Activated naive CD4-positive, alpha-beta T cell treated with anti-CD3 and anti-CD28 coated beads, Interleukin-2, amount 50 U/mL, for 24 hours (primary cell): ENCODE data around the gene GALNT10.

Experiments used
- H3K27ac Mint-ChIP-seq: one replicate; pipeline ENCODE4 v1.8.0; 2021; ENCODE audit warnings: mild to moderate bottlenecking, mixed read lengths
- H3K27me3 Mint-ChIP-seq: one replicate; pipeline ENCODE4 v1.8.0; 2021; ENCODE audit warnings: mixed read lengths
- H3K36me3 Mint-ChIP-seq: one replicate; pipeline ENCODE4 v1.8.0; 2021; ENCODE audit warnings: mixed read lengths
- H3K4me1 Mint-ChIP-seq: one replicate; pipeline ENCODE4 v1.8.0; 2021; ENCODE audit warnings: mixed read lengths
- H3K4me3 Mint-ChIP-seq: one replicate; pipeline ENCODE4 v1.8.0; 2021; ENCODE audit warnings: mild to moderate bottlenecking, mixed read lengths
- H3K9me3 Mint-ChIP-seq: one replicate; pipeline ENCODE4 v1.8.0; 2021; ENCODE audit warnings: mixed read lengths

Gene GALNT10

DNA sequence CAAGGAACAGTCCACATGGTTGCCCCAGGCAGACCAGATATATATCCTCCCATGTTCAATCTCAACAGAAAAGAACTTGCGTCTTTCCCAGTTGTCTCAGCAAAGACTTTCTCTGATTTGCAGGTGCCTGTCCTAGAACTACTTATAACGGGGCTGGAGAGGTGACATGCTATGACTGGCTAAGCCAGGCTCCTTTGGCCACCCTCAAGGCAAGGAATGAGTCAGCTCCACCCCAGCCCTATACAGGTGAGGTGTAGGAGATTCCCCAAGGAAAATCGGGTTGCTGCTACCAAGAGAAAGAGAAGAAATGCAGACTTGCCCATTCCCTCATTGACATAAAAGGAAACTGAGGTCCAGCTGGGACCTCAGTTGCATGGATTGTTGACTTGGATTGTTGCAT, 127.4 kb downstream of the GALNT10 start:
- Mint-ChIP-seq H3K4me1 (no peaks in the 10 kb centered on the region), H3K36me3 (peaks cover 11% of the 10 kb centered on the region), H3K4me3 (no peak overlapping the region), H3K9me3 (no peaks in the 10 kb centered on the region), H3K27ac (no peak overlapping the region), H3K27me3 (no peaks in the 10 kb centered on the region)

GRCh38 chr5:154318691-154319090, 128.2 kb downstream of the GALNT10 start:
- Mint-ChIP-seq H3K27ac (no peak overlapping the region), H3K27me3 (no peaks in the 10 kb centered on the region), H3K4me3 (no peak overlapping the region), H3K36me3 (peaks cover 8% of the 10 kb centered on the region), H3K9me3 (no peaks in the 10 kb centered on the region), H3K4me1 (no peaks in the 10 kb centered on the region)

DNA sequence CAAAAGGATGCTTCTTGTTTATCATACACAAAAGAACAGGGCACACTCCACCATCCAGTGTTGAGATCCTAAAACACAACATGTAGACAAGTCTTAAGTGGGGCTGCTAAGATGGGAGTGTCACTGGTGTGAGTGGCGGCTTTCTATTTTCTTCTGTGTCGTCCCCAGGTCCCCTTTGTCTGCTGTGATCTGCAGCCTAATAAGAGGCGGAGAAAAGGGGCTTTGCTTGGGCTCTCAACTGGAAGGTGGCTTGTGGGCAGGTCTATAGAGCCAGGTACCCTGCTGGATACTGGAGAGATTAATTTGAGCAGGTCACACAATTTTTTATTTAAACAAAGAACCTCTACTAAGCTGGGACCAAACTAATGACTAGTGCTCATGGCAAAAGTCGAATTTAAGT, 129.2 kb downstream of the GALNT10 start:
- no peaks in the 10 kb centered on the region for H3K9me3 Mint-ChIP-seq
- H3K36me3 Mint-ChIP-seq: peaks cover 11% of the 10 kb centered on the region
- H3K4me3 Mint-ChIP-seq: no peak overlapping the region
- H3K4me1 Mint-ChIP-seq: no peaks in the 10 kb centered on the region
- H3K27ac Mint-ChIP-seq: no peak overlapping the region
- H3K27me3 Mint-ChIP-seq: no peaks in the 10 kb centered on the region

DNA sequence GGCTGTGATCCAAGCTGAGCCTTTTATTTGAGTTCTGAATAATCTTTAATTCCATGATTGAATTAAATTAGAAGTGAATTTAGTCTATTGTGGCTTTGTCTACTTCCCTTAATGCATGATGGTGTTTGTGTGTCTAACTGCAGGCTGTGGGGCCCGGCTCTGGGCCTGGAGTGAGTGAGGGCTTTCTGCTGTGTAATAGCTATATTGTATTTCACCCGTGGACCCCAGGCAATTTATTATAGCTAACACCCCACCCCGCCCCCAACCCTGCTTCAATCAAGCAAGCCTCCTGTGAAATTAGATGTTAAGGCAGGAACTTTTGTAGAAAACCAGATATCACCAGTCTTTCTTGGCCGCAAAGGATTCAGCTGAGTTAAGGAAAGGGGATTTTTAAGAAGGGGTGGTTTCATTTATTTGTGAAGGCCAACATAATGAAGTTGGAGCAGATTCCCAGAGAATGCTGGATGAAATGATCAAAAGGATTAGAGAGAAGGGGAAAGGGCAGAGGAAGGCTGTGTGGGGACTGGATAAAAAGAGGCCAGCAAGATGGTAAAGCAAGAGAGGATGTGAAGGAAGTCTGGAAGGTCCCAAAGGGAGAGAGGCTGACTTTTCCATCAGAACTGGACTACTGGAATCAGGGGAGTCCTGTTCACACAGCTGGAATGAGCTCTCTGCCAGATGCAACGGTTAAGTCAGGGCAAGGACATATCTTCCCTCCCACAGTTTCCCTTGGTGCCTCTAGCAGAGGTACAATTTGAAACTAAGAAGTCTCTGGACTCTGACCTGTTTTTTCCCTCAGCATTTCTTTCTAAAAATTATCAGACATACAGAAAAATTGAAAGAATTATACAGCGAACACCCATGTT, 129.9 kb downstream of the GALNT10 start:
- Mint-ChIP-seq H3K9me3 (no peaks in the 10 kb centered on the region), H3K4me3 (no peak overlapping the region), H3K36me3 (peaks cover 10% of the 10 kb centered on the region), H3K4me1 (no peaks in the 10 kb centered on the region), H3K27ac (no peak overlapping the region), H3K27me3 (no peaks in the 10 kb centered on the region)

DNA sequence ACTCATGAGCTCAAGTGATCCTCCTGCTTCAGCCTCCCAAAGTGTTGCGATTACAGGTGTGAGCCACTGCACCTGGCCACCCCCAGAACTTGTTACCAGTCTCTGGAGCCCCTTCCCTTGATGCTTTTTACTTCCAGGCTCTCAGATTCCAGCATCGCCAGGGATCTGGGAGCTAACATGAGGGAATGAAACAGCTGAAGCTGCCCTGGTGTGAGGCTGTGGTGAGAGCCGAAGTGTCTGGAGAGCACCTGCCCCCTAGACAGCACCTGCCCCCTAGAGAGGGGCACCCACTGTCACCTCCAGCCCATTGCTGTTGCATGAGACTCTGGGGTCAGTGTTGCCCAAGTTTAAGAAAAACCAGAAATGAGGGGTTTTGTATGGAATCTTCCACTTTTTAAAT, 131.0 kb downstream of the GALNT10 start:
- peaks cover 10% of the 10 kb centered on the region for H3K36me3 Mint-ChIP-seq
- H3K9me3 Mint-ChIP-seq: no peaks in the 10 kb centered on the region
- H3K4me3 Mint-ChIP-seq: no peak overlapping the region
- no peaks in the 10 kb centered on the region for H3K4me1 Mint-ChIP-seq
- H3K27me3 Mint-ChIP-seq: no peaks in the 10 kb centered on the region
- H3K27ac Mint-ChIP-seq: no peak overlapping the region

DNA sequence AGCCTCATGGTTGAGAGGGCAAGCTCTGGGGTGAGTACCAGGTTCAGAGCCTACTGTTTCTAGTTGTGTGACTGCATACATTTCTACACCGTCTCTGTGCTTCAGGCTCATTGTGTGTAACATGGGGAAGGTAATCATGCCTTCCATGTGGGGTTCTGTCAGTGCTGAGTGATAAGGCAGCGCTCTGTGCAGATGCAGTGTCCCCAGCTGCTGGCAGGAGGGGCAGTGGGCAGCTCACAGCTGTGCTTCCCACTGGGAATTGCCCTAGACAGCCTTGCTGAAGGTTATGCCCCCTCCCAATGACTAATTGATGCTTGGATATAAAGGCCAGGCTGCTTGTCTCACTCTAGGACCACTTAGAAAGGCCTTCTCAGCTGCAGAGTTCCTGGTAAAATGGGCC, 133.5 kb downstream of the GALNT10 start:
- H3K9me3 Mint-ChIP-seq: no peaks in the 10 kb centered on the region
- no peaks in the 10 kb centered on the region for H3K27me3 Mint-ChIP-seq
- no peaks in the 10 kb centered on the region for H3K4me1 Mint-ChIP-seq
- no peak overlapping the region for H3K27ac Mint-ChIP-seq
- no peak overlapping the region for H3K4me3 Mint-ChIP-seq
- peaks cover 7% of the 10 kb centered on the region for H3K36me3 Mint-ChIP-seq

- Mint-ChIP-seq H3K27ac (no peak overlapping the region), H3K9me3 (no peaks in the 10 kb centered on the region), H3K4me3 (no peak overlapping the region), H3K36me3 (peaks cover 7% of the 10 kb centered on the region), H3K4me1 (no peaks in the 10 kb centered on the region), H3K27me3 (no peaks in the 10 kb centered on the region)
These were observed 135.0 kb downstream of the GALNT10 start for GRCh38 chr5:154325566-154325965.

GRCh38 chr5:154329062-154329461, 138.5 kb downstream of the GALNT10 start:
- no peaks in the 10 kb centered on the region for H3K27me3 Mint-ChIP-seq

GRCh38 chr5:154329519-154330040, 139.0 kb downstream of the GALNT10 start:
- H3K4me3 Mint-ChIP-seq: no peak overlapping the region
- peaks cover 7% of the 10 kb centered on the region for H3K36me3 Mint-ChIP-seq
- no peak overlapping the region for H3K27ac Mint-ChIP-seq
- H3K4me1 Mint-ChIP-seq: no peaks in the 10 kb centered on the region
- no peaks in the 10 kb centered on the region for H3K9me3 Mint-ChIP-seq
- H3K27me3 Mint-ChIP-seq: no peaks in the 10 kb centered on the region

More at GRCh38 chr5:154329062-154329461, 138.5 kb downstream of the GALNT10 start:
- H3K4me3 Mint-ChIP-seq: no peak overlapping the region
- H3K4me1 Mint-ChIP-seq: no peaks in the 10 kb centered on the region
- H3K36me3 Mint-ChIP-seq: peaks cover 9% of the 10 kb centered on the region
- no peaks in the 10 kb centered on the region for H3K9me3 Mint-ChIP-seq
- no peak overlapping the region for H3K27ac Mint-ChIP-seq

DNA sequence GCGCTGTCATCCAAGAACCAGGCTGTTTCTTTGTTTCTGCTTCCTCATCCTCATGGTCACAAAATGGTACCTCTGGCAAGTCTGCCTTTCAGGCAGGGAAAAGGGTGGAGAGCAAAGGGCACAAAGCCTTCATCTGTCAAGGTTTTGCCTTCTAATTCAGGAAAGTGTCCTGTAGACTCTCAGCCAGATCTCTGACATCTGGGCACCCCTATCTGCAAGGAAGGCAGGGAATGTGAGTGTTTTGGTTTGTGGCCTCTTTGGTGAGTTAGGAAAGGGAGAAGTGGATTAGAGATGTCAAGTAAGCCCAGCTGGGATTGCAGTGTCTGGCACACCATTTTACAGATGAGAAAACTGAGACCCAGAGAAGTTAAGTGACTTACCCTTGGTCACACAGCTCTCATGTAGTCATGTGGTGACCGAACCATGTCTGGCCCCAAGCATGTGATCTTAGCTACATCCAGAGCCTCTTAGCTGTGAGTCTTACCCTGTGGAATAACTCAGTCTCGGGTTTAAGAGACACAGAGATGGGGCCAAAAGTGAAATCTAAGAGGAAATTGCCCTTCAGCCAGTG, 139.6 kb downstream of the GALNT10 start:
- Mint-ChIP-seq H3K9me3 (no peaks in the 10 kb centered on the region), H3K4me1 (no peaks in the 10 kb centered on the region), H3K27ac (no peak overlapping the region), H3K27me3 (no peaks in the 10 kb centered on the region), H3K36me3 (peaks cover 10% of the 10 kb centered on the region), H3K4me3 (no peak overlapping the region)

- Mint-ChIP-seq H3K4me1 (no peaks in the 10 kb centered on the region), H3K9me3 (no peaks in the 10 kb centered on the region), H3K36me3 (peaks cover 12% of the 10 kb centered on the region), H3K27ac (no peak overlapping the region), H3K27me3 (no peaks in the 10 kb centered on the region), H3K4me3 (no peak overlapping the region)
These were observed 140.7 kb downstream of the GALNT10 start for GRCh38 chr5:154331232-154331631.

DNA sequence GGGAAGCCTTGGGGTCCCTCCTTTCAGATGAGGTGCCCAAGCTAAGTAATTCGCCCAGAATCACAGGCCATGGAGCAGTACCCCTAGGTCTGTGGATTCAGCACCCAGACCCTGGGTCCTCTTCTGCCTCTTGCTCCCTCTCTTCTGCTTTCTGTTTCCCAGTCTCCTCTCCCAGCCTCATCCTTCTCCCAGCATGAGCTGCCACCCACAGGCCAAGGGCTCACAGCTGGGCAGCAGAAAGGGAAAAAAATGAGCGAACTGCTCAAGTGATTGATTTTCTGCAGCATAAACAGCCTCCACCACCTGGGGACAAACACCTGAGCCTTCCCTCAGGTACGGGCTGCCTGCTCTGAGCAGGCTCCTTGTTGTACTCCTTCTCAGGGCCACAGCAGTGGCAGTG, 141.4 kb downstream of the GALNT10 start:
- Mint-ChIP-seq H3K4me3 (no peak overlapping the region), H3K9me3 (no peaks in the 10 kb centered on the region), H3K4me1 (no peaks in the 10 kb centered on the region), H3K36me3 (peaks cover 16% of the 10 kb centered on the region), H3K27me3 (no peaks in the 10 kb centered on the region), H3K27ac (no peak overlapping the region)

GRCh38 chr5:154332451-154332850, 141.9 kb downstream of the GALNT10 start:
- Mint-ChIP-seq H3K36me3 (peaks cover 20% of the 10 kb centered on the region), H3K27ac (no peak overlapping the region), H3K4me1 (no peaks in the 10 kb centered on the region), H3K9me3 (no peaks in the 10 kb centered on the region), H3K4me3 (no peak overlapping the region), H3K27me3 (no peaks in the 10 kb centered on the region)

DNA sequence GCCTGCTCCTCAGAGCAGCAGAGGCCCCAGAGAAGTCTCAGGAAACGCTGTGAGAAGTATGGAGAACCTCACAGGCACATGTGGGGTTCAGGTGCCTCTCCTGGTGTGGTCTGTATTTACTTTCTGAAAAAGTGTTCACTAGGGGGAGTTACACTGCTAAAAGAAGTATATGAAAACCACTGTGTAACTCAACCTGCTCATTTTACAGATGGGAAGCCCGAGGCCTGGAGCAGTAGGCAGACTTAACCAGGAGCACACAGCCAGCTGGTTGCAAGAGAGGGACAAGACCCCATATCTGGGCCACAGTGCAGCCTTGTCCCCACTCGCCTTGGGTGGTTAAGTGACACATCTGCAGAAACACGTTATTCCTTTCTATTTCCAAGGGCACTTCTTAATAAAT, 142.5 kb downstream of the GALNT10 start:
- Mint-ChIP-seq H3K36me3 (peaks cover 26% of the 10 kb centered on the region), H3K27ac (no peak overlapping the region), H3K4me1 (no peaks in the 10 kb centered on the region)

GRCh38 chr5:154334406-154335064, 144.0 kb downstream of the GALNT10 start:
- Mint-ChIP-seq H3K36me3 (peaks cover 30% of the 10 kb centered on the region), H3K27me3 (no peaks in the 10 kb centered on the region), H3K27ac (no peak overlapping the region), H3K4me3 (no peak overlapping the region), H3K4me1 (no peaks in the 10 kb centered on the region), H3K9me3 (no peaks in the 10 kb centered on the region)

More for the DNA sequence above, 142.5 kb downstream of the GALNT10 start:
- H3K4me3 Mint-ChIP-seq: no peak overlapping the region
- no peaks in the 10 kb centered on the region for H3K27me3 Mint-ChIP-seq
- H3K9me3 Mint-ChIP-seq: no peaks in the 10 kb centered on the region

DNA sequence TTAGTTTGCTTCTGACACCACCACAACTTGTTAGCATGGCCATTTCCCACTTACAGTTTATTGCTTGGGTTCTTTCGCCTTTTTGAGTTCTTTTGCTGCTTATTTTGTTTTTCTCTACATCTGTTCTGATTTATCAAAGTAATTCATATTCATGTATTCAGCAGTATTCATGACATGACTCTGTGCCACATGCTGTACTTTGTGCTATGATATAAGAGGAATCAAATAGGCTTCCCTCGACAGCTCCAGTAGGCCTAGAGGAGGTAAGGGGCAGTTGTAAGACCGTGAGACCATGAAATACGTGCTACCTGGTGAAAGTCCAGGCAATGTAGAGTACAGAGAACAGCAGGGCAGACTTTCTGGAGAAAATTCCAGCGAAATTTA, 144.5 kb downstream of the GALNT10 start:
- H3K4me3 Mint-ChIP-seq: no peak overlapping the region
- H3K36me3 Mint-ChIP-seq: peaks cover 30% of the 10 kb centered on the region
- no peaks in the 10 kb centered on the region for H3K27me3 Mint-ChIP-seq
- no peaks in the 10 kb centered on the region for H3K9me3 Mint-ChIP-seq
- H3K27ac Mint-ChIP-seq: no peak overlapping the region
- H3K4me1 Mint-ChIP-seq: no peaks in the 10 kb centered on the region
